ENCODE results near the gene TNFAIP8L2. TPM values are rescaled to one million over a fixed set of nuclear protein-coding genes. Genes with fewer than 3 reads are reported as not detected.
A peak's percentile ranks its signal among the peaks of the same experiment; 100 is the strongest.

TNFAIP8L2 gene
- total RNA-seq, 3 donors from 2014 or later: 5.6 to 6.9 (median 5.7) TPM

DNA sequence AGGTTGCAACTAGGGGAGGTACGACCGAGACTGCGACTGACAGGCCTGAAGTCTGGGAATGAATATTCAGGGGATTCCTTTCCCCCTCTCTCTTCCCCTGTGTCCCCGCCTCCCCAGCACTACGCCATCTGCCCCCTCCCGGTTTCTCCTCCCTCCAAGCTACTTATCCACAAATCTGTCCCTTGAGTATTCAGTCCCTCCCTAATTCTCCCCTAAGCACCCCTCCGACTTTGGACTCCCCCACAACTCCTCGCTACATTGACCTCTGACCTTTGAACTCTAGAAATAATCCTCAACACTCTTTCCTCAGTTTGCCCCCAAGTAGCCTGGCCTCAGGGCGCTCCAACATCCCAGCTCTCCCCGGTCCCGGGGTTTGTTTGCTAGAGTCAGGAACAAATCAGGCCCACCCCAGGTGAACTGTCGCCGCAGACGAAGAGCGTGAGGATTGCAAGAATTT lies 8.9 kb downstream of the TNFAIP8L2 start:
- peak overlapping the region; percentile 86 to 90 for H3K27ac ChIP-seq
- H3K4me3 ChIP-seq: peak overlapping the region; percentile 67 to 82 (median 70)
- peaks cover 4 to 17% of the 10 kb centered on the region in 2 donors for H3K4me1 ChIP-seq
- TF ChIP-seq POLR2AphosphoS5 (IDR thresholded peaks at IDR 0.05) (no peak), POLR2A (IDR thresholded peaks at IDR 0.05) (no peak)
- TF ChIP-seq, protein P1, sequence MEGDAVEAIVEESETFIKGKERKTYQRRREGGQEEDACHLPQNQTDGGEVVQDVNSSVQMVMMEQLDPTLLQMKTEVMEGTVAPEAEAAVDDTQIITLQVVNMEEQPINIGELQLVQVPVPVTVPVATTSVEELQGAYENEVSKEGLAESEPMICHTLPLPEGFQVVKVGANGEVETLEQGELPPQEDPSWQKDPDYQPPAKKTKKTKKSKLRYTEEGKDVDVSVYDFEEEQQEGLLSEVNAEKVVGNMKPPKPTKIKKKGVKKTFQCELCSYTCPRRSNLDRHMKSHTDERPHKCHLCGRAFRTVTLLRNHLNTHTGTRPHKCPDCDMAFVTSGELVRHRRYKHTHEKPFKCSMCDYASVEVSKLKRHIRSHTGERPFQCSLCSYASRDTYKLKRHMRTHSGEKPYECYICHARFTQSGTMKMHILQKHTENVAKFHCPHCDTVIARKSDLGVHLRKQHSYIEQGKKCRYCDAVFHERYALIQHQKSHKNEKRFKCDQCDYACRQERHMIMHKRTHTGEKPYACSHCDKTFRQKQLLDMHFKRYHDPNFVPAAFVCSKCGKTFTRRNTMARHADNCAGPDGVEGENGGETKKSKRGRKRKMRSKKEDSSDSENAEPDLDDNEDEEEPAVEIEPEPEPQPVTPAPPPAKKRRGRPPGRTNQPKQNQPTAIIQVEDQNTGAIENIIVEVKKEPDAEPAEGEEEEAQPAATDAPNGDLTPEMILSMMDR (IDR thresholded peaks at IDR 0.05): no peak
- peak in 1 of 2 donors; percentile 41 for DNase-seq (ENCODE audit: low spot score in 2 of 2)
- intact Hi-C loops (cut with DNase I; ENCODE audit: low total_unique reads): no loop called here
- H3K9me3 ChIP-seq: no peaks in the 10 kb centered on the region
- H3K36me3 ChIP-seq: no peaks in the 10 kb centered on the region
- no peaks in the 10 kb centered on the region for H3K27me3 ChIP-seq

GRCh38 chr1:151165738-151166504 lies 9.5 kb downstream of the TNFAIP8L2 start, which contains the start of the genes LYSMD1 and SCNM1:
Gene LYSMD1, minus strand, starts transcription at chr1:151165902. Its CDS starts 644 bp downstream, at chr1:151165258.
Gene SCNM1, plus strand, starts transcription at chr1:151166144. Its CDS starts 9 bp downstream, at chr1:151166153.
- DNase-seq (ENCODE audit: low spot score in 2 of 2): peak; percentile 93 to 97
- H3K36me3 ChIP-seq: no peaks in the 10 kb centered on the region
- H3K4me3 ChIP-seq: peak within 1 kb of the TSS; percentile 67 to 82 (median 70)
- H3K27ac ChIP-seq: peak within 1 kb of the TSS; percentile 86 to 90
- no peak for TF ChIP-seq POLR2A (IDR thresholded peaks at IDR 0.05)
- peak; percentile 97 to 99 (median 99) for TF ChIP-seq POLR2AphosphoS5 (IDR thresholded peaks at IDR 0.05)
- TF ChIP-seq, protein P1 (IDR thresholded peaks at IDR 0.05): peak in 2 of 3 donors; percentile 33 to 53
- intact Hi-C loops (cut with DNase I; ENCODE audit: low total_unique reads): no loop called here
- peaks cover 4 to 17% of the 10 kb centered on the region in 2 donors for H3K4me1 ChIP-seq
- no peaks in the 10 kb centered on the region for H3K27me3 ChIP-seq
- no peaks in the 10 kb centered on the region for H3K9me3 ChIP-seq

GRCh38 chr1:151166505-151166956 lies 10.1 kb downstream of the TNFAIP8L2 start:
- Histone ChIP-seq H3K4me3 (peak overlapping the region; percentile 67 to 82 (median 70)), H3K9me3 (no peaks in the 10 kb centered on the region), H3K27ac (peak overlapping the region; percentile 67 to 86), H3K27me3 (no peaks in the 10 kb centered on the region), H3K4me1 (peaks cover 4 to 17% of the 10 kb centered on the region in 2 donors), H3K36me3 (no peaks in the 10 kb centered on the region)
- intact Hi-C loops (cut with DNase I; ENCODE audit: low total_unique reads): no loop called here
- TF ChIP-seq, protein P1 (IDR thresholded peaks at IDR 0.05): no peak
- TF ChIP-seq POLR2A (IDR thresholded peaks at IDR 0.05) (no peak), POLR2AphosphoS5 (IDR thresholded peaks at IDR 0.05) (no peak)
- DNase-seq (ENCODE audit: low spot score in 2 of 2): no peak

DNA sequence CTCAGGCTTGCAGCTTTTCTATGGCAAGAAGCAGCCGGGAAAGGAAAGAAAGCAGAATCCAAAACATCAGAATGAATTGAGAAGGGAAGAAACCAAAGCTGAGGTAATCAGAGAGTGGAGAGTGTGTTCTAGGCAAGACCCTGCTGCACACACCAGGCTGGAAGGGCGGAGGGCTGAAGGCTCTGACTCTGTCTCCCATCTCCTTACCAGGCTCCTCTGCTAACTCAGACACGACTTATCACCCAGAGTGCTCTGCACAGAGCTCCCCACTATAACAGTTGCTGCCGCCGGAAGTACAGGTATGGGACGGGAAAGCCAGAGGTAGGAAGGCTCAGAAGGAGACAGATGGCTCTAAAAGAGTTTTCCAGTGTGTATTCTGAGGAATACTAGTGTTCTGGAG lies 10.7 kb downstream of the TNFAIP8L2 start:
- Histone ChIP-seq H3K9me3 (no peaks in the 10 kb centered on the region), H3K4me3 (peak overlapping the region; percentile 67 to 82 (median 70)), H3K4me1 (peaks cover 4 to 17% of the 10 kb centered on the region in 2 donors), H3K36me3 (no peaks in the 10 kb centered on the region), H3K27me3 (no peaks in the 10 kb centered on the region), H3K27ac (no peak overlapping the region)
- intact Hi-C loops (cut with DNase I; ENCODE audit: low total_unique reads): no loop called here
- no peak for DNase-seq (ENCODE audit: low spot score in 2 of 2)
- no peak for TF ChIP-seq POLR2A (IDR thresholded peaks at IDR 0.05)

GRCh38 chr1:151171190-151171589 lies 14.7 kb downstream of the TNFAIP8L2 start:
- intact Hi-C loops (cut with DNase I; ENCODE audit: low total_unique reads): no loop called here
- no peak overlapping the region for H3K27ac ChIP-seq
- DNase-seq (ENCODE audit: low spot score in 2 of 2): no peak
- no peaks in the 10 kb centered on the region for H3K27me3 ChIP-seq
- H3K4me3 ChIP-seq: no peak overlapping the region
- H3K9me3 ChIP-seq: no peaks in the 10 kb centered on the region
- TF ChIP-seq, protein P1 (IDR thresholded peaks at IDR 0.05): no peak
- TF ChIP-seq POLR2AphosphoS5 (IDR thresholded peaks at IDR 0.05) (no peak), POLR2A (IDR thresholded peaks at IDR 0.05) (no peak)
- peaks cover 0 to 9% of the 10 kb centered on the region in 2 donors for H3K4me1 ChIP-seq
- no peaks in the 10 kb centered on the region for H3K36me3 ChIP-seq

Measured in breast epithelium (tissue), 4 donors.